Mesendoderm (in vitro differentiated cells): ENCODE measurements around the gene CHIC2.
A peak's percentile ranks its signal among the peaks of the same experiment; 100 is the strongest.

Experiments
- DNase-seq: peaks from one replicate; pipeline ENCODE4 v3.0.0; 2013
- H2AK5ac ChIP-seq: 2 replicates; pipeline ENCODE4 v1.6.1; 2013; ENCODE audit warnings: low read length, inconsistent platforms
- H2BK120ac ChIP-seq: 2 replicates; pipeline ENCODE4 v1.6.1; 2013; ENCODE audit warnings: low read depth, mild to moderate bottlenecking, low read length, moderate library complexity, mixed read lengths
- H2BK15ac ChIP-seq: replicated peaks from 2 replicates; pipeline ENCODE4 v1.6.1; 2013; ENCODE audit warnings: low read depth, mild to moderate bottlenecking, moderate library complexity
- H2BK5ac ChIP-seq: 2 replicates; pipeline ENCODE4 v1.6.1; 2013; ENCODE audit warnings: low read length, inconsistent platforms
- H3K18ac ChIP-seq: 2 replicates; pipeline ENCODE4 v1.6.1; 2013; ENCODE audit warnings: mild to moderate bottlenecking, low read length, mixed read lengths
- H3K23ac ChIP-seq: one replicate; pipeline ENCODE4 v1.6.1; 2013; ENCODE audit warnings: low read length
- H3K27ac ChIP-seq: 2 replicates; pipeline ENCODE4 v1.5.1; 2013; ENCODE audit warnings: low read depth, mild to moderate bottlenecking, inconsistent platforms, low read length, moderate library complexity
- H3K27me3 ChIP-seq: 2 replicates; pipeline ENCODE4 v1.6.1; 2013; ENCODE audit warnings: low read length, control low read depth, mild to moderate bottlenecking, inconsistent platforms; ENCODE audit not compliant: insufficient read depth, poor library complexity
- H3K36me3 ChIP-seq: 2 replicates; pipeline ENCODE4 v1.6.1; 2013; ENCODE audit warnings: low read length, inconsistent platforms; ENCODE audit not compliant: control insufficient read depth, insufficient read depth
- H3K4ac ChIP-seq: one replicate; pipeline ENCODE4 v1.6.1; 2013; ENCODE audit warnings: low read depth, mild to moderate bottlenecking, low read length, moderate library complexity
- H3K4me1 ChIP-seq: 2 replicates; pipeline ENCODE4 v1.6.1; 2013; ENCODE audit warnings: low read depth, low read length, inconsistent platforms; ENCODE audit not compliant: control insufficient read depth
- H3K4me2 ChIP-seq: 2 replicates; pipeline ENCODE4 v1.6.1; 2013; ENCODE audit warnings: low read length
- H3K4me3 ChIP-seq: 2 replicates; pipeline ENCODE4 v1.5.1; 2013; ENCODE audit warnings: mild to moderate bottlenecking, low read length
- H3K56ac ChIP-seq: one replicate; pipeline ENCODE4 v1.6.1; 2013; ENCODE audit warnings: low read length
- H3K79me1 ChIP-seq: 2 replicates; pipeline ENCODE4 v1.6.1; 2013; ENCODE audit warnings: low read length, inconsistent platforms
- H3K79me2 ChIP-seq: 2 replicates; pipeline ENCODE4 v1.6.1; 2013; ENCODE audit warnings: mild to moderate bottlenecking, low read length; ENCODE audit not compliant: control insufficient read depth, insufficient read depth
- H3K9ac ChIP-seq: 2 replicates; pipeline ENCODE4 v1.6.1; 2013; ENCODE audit warnings: low read length, inconsistent platforms
- H4K5ac ChIP-seq: one replicate; pipeline ENCODE4 v1.6.1; 2013; ENCODE audit warnings: low read length
- H4K8ac ChIP-seq: one replicate; pipeline ENCODE4 v1.6.1; 2013; ENCODE audit warnings: low read depth, mild to moderate bottlenecking, control low read depth, low read length, moderate library complexity
- WGBS: extraction: QIAGEN DNeasy Blood & Tissue Kit; methylation state at CpG from one replicate; pipeline ENCODE4 v1.1.7; 2013; ENCODE audit warnings: low lambda C conversion rate, missing lambda C conversion rate; ENCODE audit not compliant: insufficient coverage; ENCODE audit errors: extremely low coverage; 5-methylcytosine and 5-hydroxymethylcytosine counted together

CHIC2 gene

GRCh38 chr4:53981066-53981465 lies 83.3 kb downstream of the CHIC2 start:
- no peak overlapping the region for H2AK5ac ChIP-seq
- no peaks in the 10 kb centered on the region for H3K4me1 ChIP-seq

GRCh38 chr4:53974561-53974960 lies 89.8 kb downstream of the CHIC2 start:
- no peaks in the 10 kb centered on the region for H3K79me2 ChIP-seq
- H3K23ac ChIP-seq, result no peak overlapping the region
- no peak overlapping the region for H3K18ac ChIP-seq
- no peak overlapping the region for H3K56ac ChIP-seq
- no peaks in the 10 kb centered on the region for H3K36me3 ChIP-seq
- H3K4me3 ChIP-seq, result no peak overlapping the region
- H4K8ac ChIP-seq, result no peak overlapping the region
- H2AK5ac ChIP-seq, result no peak overlapping the region
- no peak overlapping the region for H4K5ac ChIP-seq
- no peaks in the 10 kb centered on the region for H3K27me3 ChIP-seq
- no peak overlapping the region for H3K27ac ChIP-seq
- H3K9ac ChIP-seq, result no peak overlapping the region
- no peak for DNase-seq
- no peak overlapping the region for H3K4me2 ChIP-seq
- H2BK120ac ChIP-seq, result no peak overlapping the region
- no peak overlapping the region for H2BK15ac ChIP-seq
- no peaks in the 10 kb centered on the region for H3K79me1 ChIP-seq
- H3K4me1 ChIP-seq, result no peaks in the 10 kb centered on the region
- WGBS, result no CpG with 5 or more reads among the region's 2 CpGs
- H2BK5ac ChIP-seq, result no peak overlapping the region
- H3K4ac ChIP-seq, result no peak overlapping the region

More at GRCh38 chr4:53981066-53981465, 83.3 kb downstream of the CHIC2 start:
- no peak overlapping the region for H3K18ac ChIP-seq
- no peak overlapping the region for H4K5ac ChIP-seq
- H3K27me3 ChIP-seq, result no peaks in the 10 kb centered on the region
- no peak overlapping the region for H3K23ac ChIP-seq
- DNase-seq, result no peak
- H3K27ac ChIP-seq, result no peak overlapping the region
- no peak overlapping the region for H3K56ac ChIP-seq
- no peaks in the 10 kb centered on the region for H3K79me1 ChIP-seq
- H3K4me2 ChIP-seq, result no peak overlapping the region
- no peak overlapping the region for H2BK15ac ChIP-seq
- H3K36me3 ChIP-seq, result no peaks in the 10 kb centered on the region
- no peaks in the 10 kb centered on the region for H3K79me2 ChIP-seq
- H3K9ac ChIP-seq, result no peak overlapping the region
- no CpG with 5 or more reads among the region's 2 CpGs for WGBS
- H4K8ac ChIP-seq, result no peak overlapping the region
- H3K4me3 ChIP-seq, result no peak overlapping the region
- H3K4ac ChIP-seq, result no peak overlapping the region
- no peak overlapping the region for H2BK5ac ChIP-seq
- H2BK120ac ChIP-seq, result no peak overlapping the region

DNA sequence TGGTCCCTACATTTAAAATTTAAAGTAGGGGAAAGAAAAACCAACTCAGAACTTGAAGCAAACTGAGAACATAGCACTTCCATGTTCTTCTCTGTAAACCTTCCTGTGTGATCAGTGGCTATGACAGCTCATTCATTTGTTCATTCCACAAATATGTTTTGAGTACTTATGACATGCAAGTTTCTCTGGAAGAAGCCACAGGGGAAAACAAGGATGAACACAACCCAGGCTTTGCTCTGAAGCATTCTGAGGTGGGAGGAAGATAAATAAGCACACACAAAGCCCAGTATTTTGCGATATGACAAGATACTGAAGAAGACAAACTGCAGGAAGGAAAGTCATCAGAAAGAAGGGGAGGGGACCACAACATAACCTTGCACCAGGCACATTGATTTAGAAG lies 96.4 kb downstream of the CHIC2 start:
- Histone ChIP-seq H2AK5ac (no peak overlapping the region), H3K56ac (no peak overlapping the region), H3K4me3 (no peak overlapping the region), H2BK5ac (no peak overlapping the region), H4K5ac (no peak overlapping the region), H3K23ac (no peak overlapping the region), H3K79me2 (no peaks in the 10 kb centered on the region), H3K27ac (no peak overlapping the region), H4K8ac (no peak overlapping the region), H3K4ac (no peak overlapping the region), H3K9ac (no peak overlapping the region), H2BK120ac (no peak overlapping the region), H3K4me1 (no peaks in the 10 kb centered on the region), H3K36me3 (no peaks in the 10 kb centered on the region), H3K27me3 (no peaks in the 10 kb centered on the region), H3K18ac (no peak overlapping the region), H3K79me1 (no peaks in the 10 kb centered on the region), H3K4me2 (no peak overlapping the region), H2BK15ac (no peak overlapping the region)
- no peak for DNase-seq
- no CpG with 5 or more reads among the region's 1 CpG for WGBS

GRCh38 chr4:53963781-53964180 lies 100.6 kb downstream of the CHIC2 start:
- H3K27ac ChIP-seq, result no peak overlapping the region
- H3K79me2 ChIP-seq, result no peaks in the 10 kb centered on the region
- H2BK15ac ChIP-seq, result no peak overlapping the region
- no peak overlapping the region for H3K4ac ChIP-seq
- no peak for DNase-seq
- WGBS, result no CpG with 5 or more reads among the region's 3 CpGs
- H3K79me1 ChIP-seq, result no peaks in the 10 kb centered on the region
- H3K4me1 ChIP-seq, result no peaks in the 10 kb centered on the region
- no peaks in the 10 kb centered on the region for H3K36me3 ChIP-seq
- no peak overlapping the region for H2BK5ac ChIP-seq
- no peak overlapping the region for H3K4me2 ChIP-seq
- H3K56ac ChIP-seq, result no peak overlapping the region
- H4K8ac ChIP-seq, result no peak overlapping the region
- no peak overlapping the region for H3K9ac ChIP-seq
- H3K4me3 ChIP-seq, result no peak overlapping the region
- H3K23ac ChIP-seq, result no peak overlapping the region
- H2AK5ac ChIP-seq, result no peak overlapping the region
- H3K27me3 ChIP-seq, result no peaks in the 10 kb centered on the region
- H2BK120ac ChIP-seq, result no peak overlapping the region
- no peak overlapping the region for H4K5ac ChIP-seq
- no peak overlapping the region for H3K18ac ChIP-seq

GRCh38 chr4:53963336-53963735 lies 101.1 kb downstream of the CHIC2 start:
- no peak for DNase-seq
- H3K4me3 ChIP-seq, result no peak overlapping the region
- WGBS, result no CpG with 5 or more reads among the region's 4 CpGs
- H3K36me3 ChIP-seq, result no peaks in the 10 kb centered on the region
- H3K79me2 ChIP-seq, result no peaks in the 10 kb centered on the region
- H3K4me1 ChIP-seq, result no peaks in the 10 kb centered on the region
- H3K27me3 ChIP-seq, result no peaks in the 10 kb centered on the region
- no peak overlapping the region for H3K4me2 ChIP-seq
- no peak overlapping the region for H2BK5ac ChIP-seq
- H3K9ac ChIP-seq, result no peak overlapping the region
- no peak overlapping the region for H2BK120ac ChIP-seq
- H2AK5ac ChIP-seq, result no peak overlapping the region
- H3K79me1 ChIP-seq, result no peaks in the 10 kb centered on the region
- no peak overlapping the region for H3K23ac ChIP-seq
- no peak overlapping the region for H2BK15ac ChIP-seq
- no peak overlapping the region for H3K56ac ChIP-seq
- H3K27ac ChIP-seq, result no peak overlapping the region
- H3K18ac ChIP-seq, result no peak overlapping the region
- H3K4ac ChIP-seq, result no peak overlapping the region
- H4K8ac ChIP-seq, result no peak overlapping the region
- H4K5ac ChIP-seq, result no peak overlapping the region

GRCh38 chr4:53962516-53963225 lies 101.7 kb downstream of the CHIC2 start:
- Histone ChIP-seq H4K5ac (no peak overlapping the region), H3K4me1 (no peaks in the 10 kb centered on the region), H3K56ac (no peak overlapping the region), H3K36me3 (no peaks in the 10 kb centered on the region), H2BK5ac (no peak overlapping the region), H3K18ac (no peak overlapping the region), H3K79me1 (no peaks in the 10 kb centered on the region), H4K8ac (no peak overlapping the region), H2AK5ac (no peak overlapping the region), H3K9ac (no peak overlapping the region), H3K27me3 (no peaks in the 10 kb centered on the region), H3K4ac (no peak overlapping the region), H3K4me3 (no peak overlapping the region), H3K23ac (no peak overlapping the region), H2BK120ac (no peak overlapping the region), H2BK15ac (no peak overlapping the region), H3K27ac (no peak overlapping the region), H3K4me2 (no peak overlapping the region), H3K79me2 (no peaks in the 10 kb centered on the region)
- no CpG with 5 or more reads among the region's 4 CpGs for WGBS
- peak; percentile 59 for DNase-seq
